GM18507 (cell line): Measurements from ENCODE around the gene F7.
"Not testable (repeated sequence)": the region's sequence is repeated elsewhere in the genome, so short reads cannot be mapped to it uniquely, and the experiment has no call there.

ENCODE experiments used
- DNase-seq: peaks from one replicate; pipeline ENCODE4 v3.0.0; 2011; ENCODE audit warnings: low read depth; ENCODE audit not compliant: insufficient read length; ENCODE audit errors: extremely low spot score
- FAIRE-seq: peaks from 2 replicates; lab custom pipeline; 2011; peaks lifted over from hg19 to GRCh38; lab: Jason Lieb, UNC

Gene F7

GRCh38 chr13:113105032-113105920 is at the start of gene F7:
Gene F7 (plus strand): TSS chr13:113105791. CDS start chr13:113105842, 51 bp downstream.
- FAIRE-seq, result no peak

GRCh38 chr13:113057084-113057483 is 48.5 kb upstream of the F7 start:
- no peak for FAIRE-seq

More at GRCh38 chr13:113105032-113105920, at the start of gene F7:
- no peak for DNase-seq

GRCh38 chr13:113057559-113057958 is 48.0 kb upstream of the F7 start:
- not testable (repeated sequence) for DNase-seq, FAIRE-seq

More at GRCh38 chr13:113057084-113057483, 48.5 kb upstream of the F7 start:
- no peak for DNase-seq

- no peak for DNase-seq
- no peak for FAIRE-seq
Observed at GRCh38 chr13:113058129-113058987, 47.2 kb upstream of the F7 start.

- no peak for FAIRE-seq
- no peak for DNase-seq
Observed at GRCh38 chr13:113058988-113059850, 46.4 kb upstream of the F7 start.

GRCh38 chr13:113059891-113060290 is 45.7 kb upstream of the F7 start:
- FAIRE-seq, result no peak
- DNase-seq, result no peak

GRCh38 chr13:113060557-113061270 is 44.9 kb upstream of the F7 start:
- FAIRE-seq, result no peak

DNA sequence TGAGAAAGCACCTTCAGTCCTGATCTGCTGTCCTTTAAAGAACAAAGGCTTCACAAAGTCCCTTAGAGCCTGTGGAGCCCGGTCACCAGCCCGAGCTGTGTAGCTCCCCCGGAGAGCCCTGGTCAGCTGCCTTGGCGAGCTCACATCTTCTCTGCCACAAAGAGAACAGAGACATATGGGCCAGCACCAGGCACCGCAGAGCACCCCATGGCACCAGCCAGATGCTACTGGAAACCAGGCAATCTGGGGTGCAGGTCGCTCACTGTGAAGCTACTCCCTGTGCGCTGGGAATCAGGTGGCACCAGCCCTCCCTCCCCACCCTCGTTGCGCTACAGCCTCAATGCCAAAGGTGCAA is 44.3 kb upstream of the F7 start:
- no peak for DNase-seq
- no peak for FAIRE-seq

More at GRCh38 chr13:113060557-113061270, 44.9 kb upstream of the F7 start:
- no peak for DNase-seq

- FAIRE-seq (no peak), DNase-seq (no peak)
Observed at GRCh38 chr13:113061796-113062425, 43.7 kb upstream of the F7 start.

DNA sequence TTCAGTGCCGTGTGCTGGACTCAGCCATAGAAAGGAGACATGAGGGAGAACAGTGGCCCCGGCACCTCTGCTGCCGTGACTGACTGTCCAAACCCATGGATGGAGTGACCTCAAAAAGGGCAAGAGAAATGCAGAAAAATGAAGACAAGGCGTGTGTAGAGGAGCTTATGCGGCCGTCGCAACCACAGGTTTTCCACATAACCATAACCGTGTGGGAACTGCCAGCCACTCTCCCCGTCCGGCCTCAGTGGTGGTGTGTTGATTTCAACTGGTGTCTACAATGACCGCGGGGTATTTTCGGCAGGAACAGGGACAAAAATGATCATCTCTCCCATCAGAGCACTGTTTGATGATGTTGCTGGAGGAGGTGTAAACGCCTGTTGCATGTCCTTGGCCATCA is 42.9 kb upstream of the F7 start:
- FAIRE-seq (no peak), DNase-seq (no peak)

GRCh38 chr13:113063091-113063491 is 42.5 kb upstream of the F7 start:
- DNase-seq, result no peak
- FAIRE-seq, result no peak

DNA sequence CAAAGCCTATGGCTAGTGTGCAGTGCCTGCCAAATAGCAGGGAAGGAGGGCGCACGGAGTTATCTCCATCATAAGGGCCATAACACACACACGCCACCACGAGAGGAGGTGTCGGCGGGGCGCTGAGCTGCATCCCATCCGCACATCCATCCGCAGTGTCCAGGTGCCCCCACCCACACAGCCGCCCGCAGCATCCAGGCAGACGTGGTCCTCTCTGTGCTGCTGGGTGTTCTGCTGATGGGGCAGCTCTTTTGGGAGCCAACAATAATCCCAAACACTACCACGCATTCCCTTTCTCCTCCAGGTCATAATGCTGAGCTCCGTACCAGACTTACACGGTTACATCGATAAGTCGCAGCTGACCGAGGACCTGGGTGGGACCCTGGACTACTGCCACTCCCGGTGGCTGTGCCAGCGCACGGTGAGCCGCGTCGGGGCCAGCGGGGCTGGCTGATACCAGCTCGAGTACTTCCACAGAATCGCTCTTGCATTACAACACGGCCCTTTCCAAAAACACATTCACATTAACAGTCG is 41.5 kb upstream of the F7 start:
- no peak for DNase-seq
- FAIRE-seq, result no peak

DNA sequence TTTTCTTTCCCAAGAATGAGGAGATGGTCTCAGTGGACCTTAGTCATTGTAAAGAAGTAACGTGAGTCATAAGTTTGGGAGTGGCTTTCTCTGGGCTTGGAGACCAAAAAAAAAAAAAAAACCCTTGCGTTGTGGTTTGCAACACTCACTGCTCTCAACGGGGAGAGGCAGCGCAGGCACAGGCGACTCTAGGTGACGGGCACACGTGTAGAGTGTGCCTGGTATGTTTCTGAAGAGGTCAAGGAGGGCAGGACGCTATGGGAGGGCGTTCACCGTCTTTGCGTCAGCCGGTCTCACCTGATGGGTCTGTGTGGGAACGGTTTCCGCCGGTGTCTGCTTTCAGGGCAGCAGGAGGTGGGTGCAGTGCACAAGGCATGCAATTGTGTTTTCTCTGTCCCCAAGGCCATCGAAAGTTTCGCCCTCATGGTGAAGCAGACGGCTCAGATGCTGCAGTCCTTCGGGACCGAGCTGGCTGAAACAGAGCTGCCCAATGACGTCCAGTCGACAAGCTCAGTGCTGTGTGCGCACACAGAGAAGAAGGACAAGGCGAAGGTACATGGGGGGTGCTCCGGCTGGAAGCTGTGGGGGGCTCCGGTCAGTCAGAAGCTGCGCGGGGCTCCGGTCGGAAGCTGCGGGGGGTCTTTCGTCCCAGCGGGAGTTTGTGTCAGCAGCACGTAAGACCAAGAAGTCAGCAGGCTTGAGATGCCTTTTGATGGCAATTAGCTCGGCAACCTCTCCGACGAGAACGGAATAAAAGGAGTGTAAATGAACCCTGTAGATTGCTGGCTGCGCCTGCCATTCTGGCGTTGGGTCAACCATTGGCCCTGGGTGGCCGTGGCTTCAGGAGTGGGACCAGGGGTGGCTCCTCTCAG is 40.8 kb upstream of the F7 start:
- no peak for FAIRE-seq
- DNase-seq, result no peak

DNA sequence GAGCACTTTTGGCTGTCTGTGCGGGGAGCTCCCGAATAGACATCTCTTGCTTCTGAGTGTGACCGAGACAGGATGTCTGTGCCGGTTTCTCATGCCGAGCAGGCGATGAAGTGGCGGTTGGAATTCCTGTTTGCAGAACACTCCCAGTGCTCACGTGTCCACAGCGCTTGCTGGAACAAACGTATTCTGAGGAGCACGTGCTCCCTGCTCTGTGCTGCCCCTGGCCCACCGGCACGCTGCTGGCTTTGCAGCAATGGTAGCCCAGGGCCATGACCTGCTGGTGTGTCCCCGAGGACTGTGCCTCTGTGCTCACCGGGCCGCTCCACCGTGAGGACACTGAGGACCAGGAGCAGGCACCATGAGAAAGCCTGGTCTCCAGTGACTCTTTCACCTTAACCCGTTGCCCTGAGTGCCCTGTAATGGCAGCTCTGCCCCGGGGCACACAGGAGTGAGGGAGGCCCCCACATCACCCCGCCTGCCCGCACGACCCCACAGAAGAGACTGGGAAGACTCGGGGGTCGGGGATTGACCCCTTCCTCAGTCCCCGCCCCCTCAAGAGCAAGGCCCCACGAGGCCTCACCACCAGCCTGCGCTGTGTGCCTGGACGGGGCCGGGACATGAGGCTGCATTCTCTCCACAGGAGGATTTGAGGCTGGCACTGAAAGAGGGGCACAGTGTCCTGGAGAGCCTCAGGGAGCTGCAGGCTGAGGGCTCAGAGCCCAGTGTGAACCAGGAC is 40.0 kb upstream of the F7 start:
- FAIRE-seq (no peak), DNase-seq (no peak)

DNA sequence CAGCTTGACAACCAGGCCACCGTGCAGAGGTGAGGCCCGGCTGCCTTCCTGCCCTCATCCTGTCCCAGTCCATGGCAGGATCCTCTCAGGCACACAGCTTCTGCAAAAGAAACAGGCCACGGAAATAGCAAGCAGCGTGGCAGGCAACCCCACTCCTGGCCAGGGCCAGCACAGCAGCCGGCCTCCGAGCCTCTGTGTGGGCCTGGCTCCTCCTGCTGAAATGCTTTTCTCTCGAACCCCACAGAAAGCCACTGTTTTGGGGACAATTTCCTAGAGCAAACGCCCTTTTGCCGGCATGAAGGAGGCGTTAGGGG is 39.5 kb upstream of the F7 start:
- FAIRE-seq, result no peak

DNA sequence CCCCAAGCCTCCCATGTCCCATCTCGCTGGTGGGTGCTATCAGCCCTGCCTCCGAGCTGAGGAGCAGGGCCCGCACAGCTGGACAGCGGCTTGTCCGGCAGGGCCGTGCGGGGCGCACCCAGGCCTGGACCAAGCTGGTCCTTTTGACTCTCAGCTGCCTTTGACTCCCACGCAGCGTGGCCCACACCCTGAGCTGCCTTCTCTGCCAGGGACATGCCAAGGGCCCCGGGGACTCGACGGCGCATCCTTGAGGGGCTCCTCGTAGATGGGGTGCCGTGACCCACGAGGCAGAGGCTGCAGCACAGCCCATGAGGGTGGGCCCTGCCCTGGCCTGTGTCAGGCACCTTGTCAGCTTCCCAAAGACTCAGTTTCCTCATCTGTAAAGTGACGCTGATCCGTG is 38.8 kb upstream of the F7 start:
- no peak for DNase-seq
- FAIRE-seq, result no peak

More for the DNA sequence above, 39.5 kb upstream of the F7 start:
- DNase-seq, result no peak
